B cell (primary cell): ENCODE results near the gene PRPS1L1.

Source experiments
- EZH2 ChIP-seq: IDR thresholded peaks from 2 replicates; pipeline ENCODE4 v1.6.1; 2012; ENCODE audit warnings: borderline replicate concordance, low read depth, mild to moderate bottlenecking, moderate library complexity, low read length; ENCODE audit not compliant: insufficient read depth, poor library complexity, severe bottlenecking
- TF ChIP-seq, protein P1 (sequence below): fragments of 200-600 bp; IDR thresholded peaks from one replicate; pipeline ENCODE4 v1.8.0; 2022; ENCODE audit warnings: antibody characterized with exemption, mild to moderate bottlenecking

DNA sequence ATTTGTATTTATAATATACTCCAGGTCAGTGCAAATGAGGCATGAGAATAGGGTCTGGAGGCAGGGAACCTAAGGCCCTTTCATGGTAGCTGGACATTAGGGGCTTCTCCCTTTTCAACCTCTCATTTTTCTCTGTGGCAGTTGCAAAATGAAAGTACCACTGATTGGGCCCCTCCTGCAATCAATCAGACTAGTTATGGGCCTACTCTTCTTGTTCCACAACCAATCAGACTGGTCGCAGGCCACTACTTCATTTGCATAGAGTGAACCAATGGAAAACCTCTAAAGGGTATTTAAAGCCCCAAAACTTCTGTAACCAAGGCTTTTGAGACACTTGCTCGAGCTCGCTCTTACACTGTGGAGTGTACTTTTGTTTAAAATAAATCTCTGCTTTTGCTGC lies 10.0 kb upstream of the PRPS1L1 start:
- TF ChIP-seq, protein P1, sequence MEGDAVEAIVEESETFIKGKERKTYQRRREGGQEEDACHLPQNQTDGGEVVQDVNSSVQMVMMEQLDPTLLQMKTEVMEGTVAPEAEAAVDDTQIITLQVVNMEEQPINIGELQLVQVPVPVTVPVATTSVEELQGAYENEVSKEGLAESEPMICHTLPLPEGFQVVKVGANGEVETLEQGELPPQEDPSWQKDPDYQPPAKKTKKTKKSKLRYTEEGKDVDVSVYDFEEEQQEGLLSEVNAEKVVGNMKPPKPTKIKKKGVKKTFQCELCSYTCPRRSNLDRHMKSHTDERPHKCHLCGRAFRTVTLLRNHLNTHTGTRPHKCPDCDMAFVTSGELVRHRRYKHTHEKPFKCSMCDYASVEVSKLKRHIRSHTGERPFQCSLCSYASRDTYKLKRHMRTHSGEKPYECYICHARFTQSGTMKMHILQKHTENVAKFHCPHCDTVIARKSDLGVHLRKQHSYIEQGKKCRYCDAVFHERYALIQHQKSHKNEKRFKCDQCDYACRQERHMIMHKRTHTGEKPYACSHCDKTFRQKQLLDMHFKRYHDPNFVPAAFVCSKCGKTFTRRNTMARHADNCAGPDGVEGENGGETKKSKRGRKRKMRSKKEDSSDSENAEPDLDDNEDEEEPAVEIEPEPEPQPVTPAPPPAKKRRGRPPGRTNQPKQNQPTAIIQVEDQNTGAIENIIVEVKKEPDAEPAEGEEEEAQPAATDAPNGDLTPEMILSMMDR, result no peak
- no peak for TF ChIP-seq EZH2
